ENCODE measurements around the gene ALPP. TPM values are rescaled to one million over a fixed set of nuclear protein-coding genes. Genes with fewer than 3 reads are reported as not detected.

ALPP gene
- total RNA-seq, 4 donors from 2014 or later: not detected

DNA sequence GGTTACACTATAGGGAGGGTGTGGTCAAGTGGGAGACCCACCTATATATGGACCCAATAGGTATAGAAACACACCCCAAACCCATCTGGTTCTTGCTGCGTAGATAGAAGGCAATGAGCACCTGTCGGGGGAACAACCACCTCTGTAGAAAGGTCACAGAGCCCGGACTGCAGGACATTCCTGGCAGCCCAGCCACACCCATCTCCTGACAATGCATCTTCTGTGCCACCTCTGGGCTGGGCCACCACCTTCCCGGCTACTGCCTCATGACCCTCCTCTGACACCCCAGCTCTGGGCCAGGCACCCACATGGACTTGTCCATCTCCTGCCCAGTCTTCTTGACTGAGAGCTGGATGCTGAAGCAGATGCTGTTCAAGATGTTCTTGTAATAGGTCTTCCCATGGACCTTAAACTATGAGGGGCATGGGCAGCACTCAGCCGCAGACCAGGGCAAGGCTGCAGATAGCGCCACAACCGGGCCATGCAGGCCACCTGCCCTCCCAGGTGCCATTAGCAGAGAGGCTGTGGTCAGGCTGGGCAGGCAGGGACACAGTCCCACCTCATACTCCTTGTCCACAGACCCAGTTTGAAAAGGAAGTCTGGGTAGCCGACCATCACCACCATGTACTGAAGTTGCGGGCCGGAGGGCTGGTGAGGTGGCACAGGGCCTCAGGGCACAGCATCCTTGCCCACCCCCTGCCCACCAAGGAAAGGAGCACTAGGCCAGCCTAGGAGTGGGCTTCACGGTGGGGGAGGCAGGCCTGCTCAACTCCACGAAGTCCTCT, 37.4 kb downstream of the ALPP start:
- no peak for DNase-seq
- peaks cover 12 to 26% of the 10 kb centered on the region in 2 donors for H3K4me1 ChIP-seq
- no peak for TF ChIP-seq POLR2A (IDR thresholded peaks at IDR 0.05)
- TF ChIP-seq, protein P1, sequence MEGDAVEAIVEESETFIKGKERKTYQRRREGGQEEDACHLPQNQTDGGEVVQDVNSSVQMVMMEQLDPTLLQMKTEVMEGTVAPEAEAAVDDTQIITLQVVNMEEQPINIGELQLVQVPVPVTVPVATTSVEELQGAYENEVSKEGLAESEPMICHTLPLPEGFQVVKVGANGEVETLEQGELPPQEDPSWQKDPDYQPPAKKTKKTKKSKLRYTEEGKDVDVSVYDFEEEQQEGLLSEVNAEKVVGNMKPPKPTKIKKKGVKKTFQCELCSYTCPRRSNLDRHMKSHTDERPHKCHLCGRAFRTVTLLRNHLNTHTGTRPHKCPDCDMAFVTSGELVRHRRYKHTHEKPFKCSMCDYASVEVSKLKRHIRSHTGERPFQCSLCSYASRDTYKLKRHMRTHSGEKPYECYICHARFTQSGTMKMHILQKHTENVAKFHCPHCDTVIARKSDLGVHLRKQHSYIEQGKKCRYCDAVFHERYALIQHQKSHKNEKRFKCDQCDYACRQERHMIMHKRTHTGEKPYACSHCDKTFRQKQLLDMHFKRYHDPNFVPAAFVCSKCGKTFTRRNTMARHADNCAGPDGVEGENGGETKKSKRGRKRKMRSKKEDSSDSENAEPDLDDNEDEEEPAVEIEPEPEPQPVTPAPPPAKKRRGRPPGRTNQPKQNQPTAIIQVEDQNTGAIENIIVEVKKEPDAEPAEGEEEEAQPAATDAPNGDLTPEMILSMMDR (IDR thresholded peaks at IDR 0.05): no peak
- peaks cover 8% of the 10 kb centered on the region for H3K27me3 ChIP-seq
- no peaks in the 10 kb centered on the region for H3K9me3 ChIP-seq
- 94 to 97% methylated on average over 9 to 11 of the region's 12 CpGs for WGBS, 2 donors
- intact Hi-C loops (cut with DNase I): no loop called here
- H3K36me3 ChIP-seq: no peaks in the 10 kb centered on the region
- H3K4me3 ChIP-seq (replicated peaks in 1 of 3): no peak overlapping the region
- H3K27ac ChIP-seq: no peak overlapping the region

DNA sequence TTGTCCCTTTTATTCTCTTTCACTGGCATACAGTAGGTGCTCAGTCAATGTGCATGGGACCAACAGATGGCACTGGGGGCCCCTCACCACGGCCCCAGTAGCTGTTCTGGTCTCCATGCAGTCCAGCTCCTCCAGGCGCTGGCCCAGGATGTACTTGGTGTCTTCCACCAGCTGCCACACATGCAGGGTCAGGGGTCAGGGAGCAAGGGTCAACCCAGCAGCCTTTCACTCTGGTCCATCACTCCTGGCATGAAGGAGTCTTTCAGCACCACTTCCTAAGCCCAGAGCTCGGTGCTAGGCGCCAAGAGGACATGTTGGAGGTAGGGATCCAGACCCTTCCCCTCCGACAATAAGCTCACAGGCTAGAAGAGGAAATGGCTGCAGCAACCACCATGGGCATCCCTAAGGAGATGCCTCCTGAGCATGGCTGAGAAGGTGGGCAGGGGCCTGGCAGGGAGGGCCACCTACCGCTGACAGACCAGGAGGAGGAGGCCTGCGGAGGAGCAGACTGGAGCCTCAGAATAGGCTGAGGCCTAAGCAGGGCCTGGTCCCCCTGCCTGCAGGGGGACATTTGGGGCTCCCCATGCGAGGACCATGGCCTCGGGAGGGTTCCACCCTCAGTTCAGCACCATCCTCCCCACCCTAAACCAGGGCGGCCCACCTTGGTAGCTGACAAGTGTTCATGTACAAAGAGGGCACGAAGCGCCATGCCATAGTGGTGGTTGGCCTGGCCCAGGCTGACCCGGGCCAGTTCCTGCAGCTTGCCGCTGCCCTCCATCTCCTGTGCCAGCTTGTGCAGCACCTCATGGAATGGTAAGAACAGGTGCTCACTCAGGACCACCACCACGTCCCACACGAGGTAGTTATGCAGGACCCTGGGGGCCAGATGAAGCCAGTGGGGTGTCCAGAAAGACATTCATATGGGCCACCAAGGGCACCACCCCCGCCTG, 38.2 kb downstream of the ALPP start:
- H3K4me3 ChIP-seq (replicated peaks in 1 of 3): no peak overlapping the region
- intact Hi-C loops (cut with DNase I): no loop called here
- no peak overlapping the region for H3K27ac ChIP-seq
- TF ChIP-seq, protein P1 (IDR thresholded peaks at IDR 0.05): no peak
- TF ChIP-seq POLR2A (IDR thresholded peaks at IDR 0.05): no peak
- no peaks in the 10 kb centered on the region for H3K9me3 ChIP-seq
- no peak for DNase-seq
- 91 to 97% methylated on average over 7 to 12 of the region's 17 CpGs for WGBS, 2 donors
- no peaks in the 10 kb centered on the region for H3K36me3 ChIP-seq
- peaks cover 12 to 26% of the 10 kb centered on the region in 2 donors for H3K4me1 ChIP-seq
- peaks cover 8% of the 10 kb centered on the region for H3K27me3 ChIP-seq

DNA sequence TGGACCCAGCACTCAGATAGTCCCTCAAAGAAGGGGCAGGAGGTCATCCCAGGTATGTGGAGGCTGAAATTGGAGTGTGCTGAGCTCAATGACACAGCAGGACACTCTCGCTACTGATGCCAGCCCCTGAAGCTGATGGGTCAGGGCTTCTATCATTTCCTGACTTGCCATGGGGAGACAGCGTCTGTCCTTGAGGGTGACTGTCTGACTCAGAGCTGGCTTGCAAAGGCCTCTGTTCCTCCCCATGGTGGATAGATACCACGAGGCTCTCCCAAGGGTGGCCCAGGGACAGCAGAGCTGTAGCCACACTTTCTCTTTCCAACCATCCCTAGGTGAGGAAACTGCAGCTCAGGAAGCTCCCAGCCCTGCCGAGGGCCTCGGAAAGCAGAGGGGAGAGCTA, 38.9 kb downstream of the ALPP start:
- Histone ChIP-seq H3K36me3 (no peaks in the 10 kb centered on the region), H3K4me3 (replicated peaks in 1 of 3) (no peak overlapping the region), H3K4me1 (peaks cover 12 to 26% of the 10 kb centered on the region in 2 donors), H3K27me3 (peaks cover 8% of the 10 kb centered on the region), H3K9me3 (no peaks in the 10 kb centered on the region), H3K27ac (no peak overlapping the region)
- intact Hi-C loops (cut with DNase I): no loop called here
- TF ChIP-seq, protein P1 (IDR thresholded peaks at IDR 0.05): no peak
- no peak for TF ChIP-seq POLR2A (IDR thresholded peaks at IDR 0.05)
- no peak for DNase-seq
- 71 to 96% methylated on average over 2 to 5 of the region's 5 CpGs for WGBS, 2 donors

DNA sequence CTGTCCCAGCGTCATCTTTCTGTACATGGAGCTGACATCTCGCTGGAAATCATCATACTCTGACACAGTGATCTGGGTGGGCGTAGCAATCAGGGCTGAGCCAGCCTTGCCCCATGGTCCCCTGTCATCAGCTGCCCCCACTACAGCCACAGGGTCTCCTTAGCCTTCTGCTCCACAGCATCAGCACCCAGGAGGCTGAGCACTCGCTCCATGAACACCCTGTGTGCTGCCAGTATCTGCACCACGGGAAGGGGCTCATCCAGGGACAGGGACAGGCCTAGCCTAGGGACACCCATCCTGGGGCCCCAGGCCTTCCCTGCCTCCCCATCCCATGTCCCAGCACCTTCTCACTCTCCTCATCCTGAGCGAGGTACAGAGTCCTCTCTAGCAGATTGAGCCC, 39.5 kb downstream of the ALPP start:
- 71 to 80% methylated on average over 3 of the region's 6 CpGs for whole genome bisulfite sequencing, 2 donors
- Histone ChIP-seq H3K36me3 (no peaks in the 10 kb centered on the region), H3K4me3 (replicated peaks in 1 of 3) (no peak overlapping the region), H3K27ac (no peak overlapping the region), H3K9me3 (no peaks in the 10 kb centered on the region), H3K27me3 (peaks cover 8% of the 10 kb centered on the region), H3K4me1 (peaks cover 12 to 26% of the 10 kb centered on the region in 2 donors)
- intact Hi-C loops (cut with DNase I): no loop called here
- no peak for TF ChIP-seq POLR2A (IDR thresholded peaks at IDR 0.05)
- TF ChIP-seq, protein P1 (IDR thresholded peaks at IDR 0.05): no peak
- no peak for DNase-seq
